ENCODE data around the gene YJU2. TPM values are rescaled to one million over a fixed set of nuclear protein-coding genes. Genes with fewer than 3 reads are reported as not detected.
"Not testable (repeated sequence)": the region's sequence is repeated elsewhere in the genome, so short reads cannot be mapped to it uniquely, and the experiment has no call there.

Gene YJU2
- polyA plus RNA-seq, 2 of the 4 experiments (the other 2 are of a cell fraction), result 12.3 to 14.9 TPM

- Histone ChIP-seq H3K4me3 (no peak within 1 kb of the TSS), H3K9me3 (no peaks in the 10 kb centered on the region), H3K4me2 (peak within 1 kb of the TSS; percentile 67), H3K27ac (peak within 1 kb of the TSS; percentile 52 to 84), H3K4me1 (peaks cover 14% of the 10 kb centered on the region)
- ATAC-seq (peak; percentile 74 to 77), DNase-seq (ENCODE audit: low read depth in 1 of 2, low spot score in 1 of 2) (peak in 1 of 2 experiments; percentile 74), FAIRE-seq (no peak)
- TF ChIP-seq GATA3 (IDR thresholded peaks at IDR 0.05; ENCODE audit: borderline replicate concordance) (no peak), NFE2L2 (conservative IDR thresholded peaks at IDR 0.05; ENCODE audit: low read length) (no peak), CBX2 (IDR thresholded peaks at IDR 0.05; ENCODE audit: borderline replicate concordance, low read depth) (no peak), FOSL2 (IDR thresholded peaks at IDR 0.05) (no peak), FOSL2 (CRISPR knock-in tag; IDR thresholded peaks at IDR 0.05) (peak; percentile 30; the same call in 1 of the 2 replicates), ZSCAN20 (CRISPR knock-in tag; IDR thresholded peaks at IDR 0.05) (no peak), ZC3H11A (IDR thresholded peaks at IDR 0.05) (no peak)
- CTCF ChIA-PET, result interaction anchor here (1.0 to 1.7 kb wide), 2 partner anchors 21 to 95 kb away, joined by 3 to 6 read pairs; no protein-coding TSS in a partner anchor
- POLR2A ChIA-PET, result no interaction called here
- WGBS (ENCODE audit: missing lambda C conversion rate), result 12% methylated on average over 10 of the region's 19 CpGs
Measured at GRCh38 chr19:4229179-4229931, 17.5 kb upstream of the YJU2 start, which contains the start of gene EBI3. Gene EBI3, plus strand, starts transcription at chr19:4229523. Its CDS starts 28 bp downstream, at chr19:4229551.

- CTCF ChIA-PET, result interaction anchor here (1.0 to 1.7 kb wide), 2 partner anchors 21 to 95 kb away, joined by 3 to 6 read pairs; no protein-coding TSS in a partner anchor
- DNase-seq (ENCODE audit: low read depth in 1 of 2, low spot score in 1 of 2); H3K9me3 ChIP-seq; ATAC-seq; H3K4me3 ChIP-seq; FAIRE-seq; H3K27ac ChIP-seq; H3K4me2 ChIP-seq: not testable (repeated sequence)
- peaks cover 14% of the 10 kb centered on the region for H3K4me1 ChIP-seq
- WGBS (ENCODE audit: missing lambda C conversion rate), result 87% methylated on average over 6 of the region's 6 CpGs
- POLR2A ChIA-PET, result interaction anchor here (0.7 kb wide), 1 partner anchor 335 kb away, joined by 3 read pairs; no protein-coding TSS in a partner anchor
Measured at GRCh38 chr19:4230237-4230636, 16.6 kb upstream of the YJU2 start.

GRCh38 chr19:4231521-4231920 is 15.4 kb upstream of the YJU2 start:
- POLR2A ChIA-PET; H3K4me3 ChIP-seq; H3K27ac ChIP-seq; H3K4me2 ChIP-seq; H3K9me3 ChIP-seq; ATAC-seq; DNase-seq (ENCODE audit: low read depth in 1 of 2, low spot score in 1 of 2); FAIRE-seq: not testable (repeated sequence)
- H3K4me1 ChIP-seq, result peaks cover 14% of the 10 kb centered on the region
- CTCF ChIA-PET, result interaction anchor here (0.6 to 3.5 kb wide), 5 partner anchors 9 to 169 kb away, joined by 3 to 22 read pairs (median 15); partner anchors contain the start of gene SH3GL1
- 85% methylated on average over 5 of the region's 6 CpGs for WGBS (ENCODE audit: missing lambda C conversion rate)

GRCh38 chr19:4232139-4232538 is 14.7 kb upstream of the YJU2 start:
- CTCF ChIA-PET, result interaction anchor here (0.6 to 3.9 kb wide), 9 partner anchors 9 to 168 kb away, joined by 3 to 35 read pairs (median 6); partner anchors contain the start of gene SH3GL1
- POLR2A ChIA-PET, result not testable (repeated sequence)

GRCh38 chr19:4232614-4233281 is 14.1 kb upstream of the YJU2 start:
- Histone ChIP-seq H3K4me3 (no peak overlapping the region), H3K9me3 (no peaks in the 10 kb centered on the region), H3K27ac (peak overlapping the region in 1 of 2 experiments; percentile 68; a peak in 3 of 6 replicates), H3K4me1 (peaks cover 14% of the 10 kb centered on the region), H3K4me2 (peak overlapping the region; percentile 46)
- ChIA-PET CTCF (interaction anchor here (0.7 to 3.9 kb wide), 11 partner anchors 10 to 232 kb away, joined by 3 to 35 read pairs (median 6); partner anchors contain the start of genes SH3GL1 and YJU2), POLR2A (no interaction called here)
- TF ChIP-seq JUN (IDR thresholded peaks at IDR 0.05) (no peak), POLR2A (IDR thresholded peaks at IDR 0.05; ENCODE audit: low read length) (no peak)
- DNase-seq (ENCODE audit: low read depth in 1 of 2, low spot score in 1 of 2) (no peak), ATAC-seq (peak; percentile 39 to 58; a peak in 4 of 6 replicates), FAIRE-seq (no peak)
- WGBS (ENCODE audit: missing lambda C conversion rate), result 32% methylated on average over 5 of the region's 21 CpGs

More at GRCh38 chr19:4232139-4232538, 14.7 kb upstream of the YJU2 start:
- H3K27ac ChIP-seq; H3K4me3 ChIP-seq; H3K4me2 ChIP-seq; ATAC-seq; DNase-seq (ENCODE audit: low read depth in 1 of 2, low spot score in 1 of 2); FAIRE-seq; H3K9me3 ChIP-seq: not testable (repeated sequence)
- peaks cover 14% of the 10 kb centered on the region for H3K4me1 ChIP-seq
- WGBS (ENCODE audit: missing lambda C conversion rate), result 78% methylated on average over 4 of the region's 5 CpGs

GRCh38 chr19:4233282-4233853 is 13.5 kb upstream of the YJU2 start:
- Histone ChIP-seq H3K9me3 (no peaks in the 10 kb centered on the region), H3K4me2 (peak overlapping the region; percentile 46), H3K4me3 (no peak overlapping the region), H3K27ac (peak overlapping the region in 1 of 2 experiments; percentile 68; a peak in 3 of 6 replicates), H3K4me1 (peaks cover 13% of the 10 kb centered on the region)
- 25% methylated on average over 9 of the region's 11 CpGs for WGBS (ENCODE audit: missing lambda C conversion rate)
- DNase-seq (ENCODE audit: low read depth in 1 of 2, low spot score in 1 of 2), result peak in 1 of 2 experiments; percentile 49
- ChIA-PET POLR2A (no interaction called here), CTCF (interaction anchor here (0.7 to 3.9 kb wide), 11 partner anchors 9 to 233 kb away, joined by 3 to 35 read pairs (median 6); partner anchors contain the start of gene YJU2)
- ATAC-seq, result peak; percentile 58 to 80
- FAIRE-seq, result no peak
- peak; percentile 56 for TF ChIP-seq CTCF (IDR thresholded peaks at IDR 0.05)
- TF ChIP-seq KDM1A (IDR thresholded peaks at IDR 0.05; ENCODE audit: low read depth), result peak; percentile 86; the same call in 1 of the 2 replicates
- TF ChIP-seq ZFP36 (IDR thresholded peaks at IDR 0.05; ENCODE audit: borderline replicate concordance, partially characterized antibody), result peak; percentile 98
- TF ChIP-seq KDM5A (IDR thresholded peaks at IDR 0.05), result no peak
